Endothelial cell (in vitro differentiated cells): ENCODE measurements around the gene CYP46A1. TPM values are rescaled to one million over a fixed set of nuclear protein-coding genes. Genes with fewer than 3 reads are reported as not detected.

Experiments used
- DNase-seq: peaks from one replicate; pipeline ENCODE4 v3.0.0; 2021; ENCODE audit warnings: low spot score
- H3K27ac Mint-ChIP-seq: one replicate; pipeline ENCODE4 v1.8.0; 2021; ENCODE audit warnings: mixed read lengths, inconsistent platforms; ENCODE audit not compliant: unreplicated experiment
- H3K27me3 Mint-ChIP-seq: one replicate; pipeline ENCODE4 v1.8.0; 2021; ENCODE audit warnings: mild to moderate bottlenecking, moderate library complexity, mixed read lengths, inconsistent platforms; ENCODE audit not compliant: unreplicated experiment
- H3K36me3 Mint-ChIP-seq: one replicate; pipeline ENCODE4 v1.8.0; 2021; ENCODE audit warnings: mild to moderate bottlenecking, low read depth, mixed read lengths, inconsistent platforms; ENCODE audit not compliant: unreplicated experiment
- H3K4me1 Mint-ChIP-seq: one replicate; pipeline ENCODE4 v1.8.0; 2021; ENCODE audit warnings: mild to moderate bottlenecking, mixed read lengths, inconsistent platforms; ENCODE audit not compliant: unreplicated experiment
- H3K4me3 Mint-ChIP-seq: one replicate; pipeline ENCODE4 v1.8.0; 2021; ENCODE audit warnings: mild to moderate bottlenecking, mixed read lengths, inconsistent platforms; ENCODE audit not compliant: unreplicated experiment
- H3K9me3 Mint-ChIP-seq: one replicate; pipeline ENCODE4 v1.8.0; 2021; ENCODE audit warnings: mixed read lengths, inconsistent platforms; ENCODE audit not compliant: unreplicated experiment
- CTCF ChIP-seq: fragments of 200-600 bp; sonication (generic); IDR thresholded peaks from one replicate; pipeline ENCODE4 v1.5.0; 2021; ENCODE audit warnings: antibody characterized with exemption; ENCODE audit not compliant: unreplicated experiment
- total RNA-seq: library from RNA; stranded (reverse); fragmentation: NEBNext Ultra II Directional; extraction: Animal tissue kit (Norgen Biotek cat#: 25700); gene quantifications from one replicate; pipeline ENCODE4 v1.2.1, GENCODE V29; 2021; ENCODE audit not compliant: unreplicated experiment

CYP46A1 gene
- total RNA-seq, 1 donor from 2014 or later: 5.2 TPM

GRCh38 chr14:99736603-99737371 lies 52.7 kb downstream of the CYP46A1 start:
- peaks cover 13% of the 10 kb centered on the region for H3K27me3 Mint-ChIP-seq

GRCh38 chr14:99737451-99737951 lies 53.4 kb downstream of the CYP46A1 start:
- DNase-seq: no peak
- no peaks in the 10 kb centered on the region for H3K36me3 Mint-ChIP-seq
- H3K4me3 Mint-ChIP-seq: no peak overlapping the region
- H3K27ac Mint-ChIP-seq: no peak overlapping the region
- TF ChIP-seq CTCF: no peak
- no peaks in the 10 kb centered on the region for H3K9me3 Mint-ChIP-seq
- peaks cover 33% of the 10 kb centered on the region for H3K4me1 Mint-ChIP-seq
- peaks cover 15% of the 10 kb centered on the region for H3K27me3 Mint-ChIP-seq

More at GRCh38 chr14:99736603-99737371, 52.7 kb downstream of the CYP46A1 start:
- no peaks in the 10 kb centered on the region for H3K9me3 Mint-ChIP-seq
- no peak overlapping the region for H3K4me3 Mint-ChIP-seq
- DNase-seq: no peak
- no peaks in the 10 kb centered on the region for H3K36me3 Mint-ChIP-seq
- TF ChIP-seq CTCF: no peak
- no peak overlapping the region for H3K27ac Mint-ChIP-seq
- H3K4me1 Mint-ChIP-seq: peaks cover 33% of the 10 kb centered on the region

GRCh38 chr14:99737956-99738667 lies 54.0 kb downstream of the CYP46A1 start:
- DNase-seq: no peak
- TF ChIP-seq CTCF: no peak
- Mint-ChIP-seq H3K27ac (no peak overlapping the region), H3K4me3 (no peak overlapping the region), H3K4me1 (peaks cover 32% of the 10 kb centered on the region), H3K36me3 (no peaks in the 10 kb centered on the region), H3K27me3 (peaks cover 14% of the 10 kb centered on the region), H3K9me3 (no peaks in the 10 kb centered on the region)

- H3K27ac Mint-ChIP-seq: no peak overlapping the region
- no peak overlapping the region for H3K4me3 Mint-ChIP-seq
- no peaks in the 10 kb centered on the region for H3K9me3 Mint-ChIP-seq
- peaks cover 13% of the 10 kb centered on the region for H3K4me1 Mint-ChIP-seq
- peaks cover 15% of the 10 kb centered on the region for H3K27me3 Mint-ChIP-seq
- no peak for DNase-seq
- no peak for TF ChIP-seq CTCF
- no peaks in the 10 kb centered on the region for H3K36me3 Mint-ChIP-seq
These were observed 56.3 kb downstream of the CYP46A1 start for GRCh38 chr14:99740411-99740810.
